Measurements from ENCODE around the gene SLC35B2. TPM values are rescaled to one million over a fixed set of nuclear protein-coding genes. Genes with fewer than 3 reads are reported as not detected.

The SLC35B2 gene
- total and polyA plus RNA-seq, 10 of the 15 experiments (the other 5 are each of a cell fraction or from before 2014, with no cell fraction given): 11.3 to 45.4 (median 33.8) TPM

DNA sequence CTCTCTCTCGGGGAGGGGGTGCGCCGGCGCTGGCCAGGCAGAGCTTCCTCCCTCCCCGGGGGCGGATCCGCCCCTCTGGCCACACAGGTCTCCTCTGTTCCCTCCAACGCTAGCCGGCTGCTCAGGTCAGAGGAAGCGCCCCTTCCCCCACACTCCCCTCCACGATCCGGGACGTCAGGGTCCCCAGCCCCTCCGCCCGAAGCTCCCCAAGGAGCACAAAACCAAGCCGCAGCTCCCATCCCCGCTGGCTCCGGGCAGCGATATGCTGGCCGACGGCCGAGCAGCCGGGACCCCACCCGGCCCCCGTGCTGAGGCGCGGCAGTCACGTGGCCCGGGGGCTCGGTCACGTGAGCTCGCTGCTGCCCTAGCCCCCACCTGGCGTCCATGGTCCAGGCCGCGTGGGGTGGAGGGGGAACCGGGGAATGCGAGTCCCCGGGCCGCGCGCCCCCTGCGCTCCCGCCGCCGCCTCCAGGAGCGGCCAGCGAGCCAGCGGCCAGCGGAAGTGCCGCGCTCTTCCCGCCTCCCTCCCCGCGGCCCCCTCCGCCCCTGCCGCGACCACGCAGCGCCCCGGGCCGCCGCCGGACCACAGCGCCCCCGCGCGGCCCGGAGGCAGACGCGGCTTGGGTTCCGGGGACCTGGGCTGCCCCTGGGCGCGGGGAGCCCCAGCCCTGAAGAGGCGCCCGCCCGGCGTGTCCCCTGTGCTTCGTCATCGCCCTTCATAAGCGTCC lies at the start of gene SLC35B2 (continued):
- TF ChIP-seq IRF4 (IDR thresholded peaks at IDR 0.05; ENCODE audit: low read depth, low read length) (0 out of 2 replicates have a peak, but pooled peaks have one; percentile 7), CHD1 (IDR thresholded peaks at IDR 0.05; ENCODE audit: low read depth, low read length) (no peak), IKZF1 (conservative IDR thresholded peaks at IDR 0.05) (no peak), RAD21 (IDR thresholded peaks at IDR 0.05; ENCODE audit: insufficient read depth, low read depth, low read length) (peak; percentile 49), NRF1 (conservative IDR thresholded peaks at IDR 0.05; ENCODE audit: low read depth, low read length) (no peak), TCF3 (IDR thresholded peaks at IDR 0.05; ENCODE audit: borderline replicate concordance, insufficient read depth, low read depth, low read length) (peak; percentile 70), POLR2AphosphoS5 (IDR thresholded peaks at IDR 0.05; ENCODE audit: low read length) (no peak; the same call in 1 of the 2 replicates), CBX3 (IDR thresholded peaks at IDR 0.05; ENCODE audit: borderline replicate concordance, low read depth) (no peak), HDAC2 (IDR thresholded peaks at IDR 0.05) (no peak), ZNF217 (IDR thresholded peaks at IDR 0.05) (0 out of 2 replicates have a peak, but pooled peaks have one; percentile 61), ZNF384 (IDR thresholded peaks at IDR 0.05; ENCODE audit: borderline replicate concordance, low read depth, low read length) (no peak), ETV6 (conservative IDR thresholded peaks at IDR 0.05 in 1 of 2, IDR thresholded peaks at IDR 0.05 in 1 of 2; ENCODE audit: borderline replicate concordance in 1 of 2, low read depth in 1 of 2) (0 out of 4 replicates have a peak, but pooled peaks of 1 of the 2 experiments have one; percentile 27), SP1 (IDR thresholded peaks at IDR 0.05; ENCODE audit: low read depth, low read length) (no peak), CREB1 (IDR thresholded peaks at IDR 0.05; ENCODE audit: low read depth) (no peak), POLR2A (IDR thresholded peaks at IDR 0.05; ENCODE audit: low read depth, low read length) (no peak), TCF12 (IDR thresholded peaks at IDR 0.05; ENCODE audit: low read depth, low read length) (peak; percentile 45), EZH2 (IDR thresholded peaks at IDR 0.05; ENCODE audit: borderline replicate concordance, control insufficient read depth, low read depth, low read length) (no peak), EGR1 (IDR thresholded peaks at IDR 0.05; ENCODE audit: borderline replicate concordance in 1 of 2, low read depth in 2 of 2, low read length in 2 of 2) (peak in 1 of 2 experiments; percentile 78; a peak in 1 of 3 replicates), POU2F2 (IDR thresholded peaks at IDR 0.05; ENCODE audit: borderline replicate concordance, low read depth, low read length) (no peak), WRNIP1 (IDR thresholded peaks at IDR 0.05; ENCODE audit: borderline replicate concordance, low read depth, low read length) (no peak), ZNF622 (IDR thresholded peaks at IDR 0.05) (no peak), RUNX3 (IDR thresholded peaks at IDR 0.05; ENCODE audit: low read length) (no peak), STAT3 (IDR thresholded peaks at IDR 0.05; ENCODE audit: low read depth, low read length) (no peak)
- TF ChIP-seq, protein P1, sequence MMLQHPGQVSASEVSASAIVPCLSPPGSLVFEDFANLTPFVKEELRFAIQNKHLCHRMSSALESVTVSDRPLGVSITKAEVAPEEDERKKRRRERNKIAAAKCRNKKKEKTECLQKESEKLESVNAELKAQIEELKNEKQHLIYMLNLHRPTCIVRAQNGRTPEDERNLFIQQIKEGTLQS (IDR thresholded peaks at IDR 0.05; ENCODE audit: borderline replicate concordance, extremely low read depth, low read depth, low read length): peak; percentile 95
- TF ChIP-seq, protein P2, sequence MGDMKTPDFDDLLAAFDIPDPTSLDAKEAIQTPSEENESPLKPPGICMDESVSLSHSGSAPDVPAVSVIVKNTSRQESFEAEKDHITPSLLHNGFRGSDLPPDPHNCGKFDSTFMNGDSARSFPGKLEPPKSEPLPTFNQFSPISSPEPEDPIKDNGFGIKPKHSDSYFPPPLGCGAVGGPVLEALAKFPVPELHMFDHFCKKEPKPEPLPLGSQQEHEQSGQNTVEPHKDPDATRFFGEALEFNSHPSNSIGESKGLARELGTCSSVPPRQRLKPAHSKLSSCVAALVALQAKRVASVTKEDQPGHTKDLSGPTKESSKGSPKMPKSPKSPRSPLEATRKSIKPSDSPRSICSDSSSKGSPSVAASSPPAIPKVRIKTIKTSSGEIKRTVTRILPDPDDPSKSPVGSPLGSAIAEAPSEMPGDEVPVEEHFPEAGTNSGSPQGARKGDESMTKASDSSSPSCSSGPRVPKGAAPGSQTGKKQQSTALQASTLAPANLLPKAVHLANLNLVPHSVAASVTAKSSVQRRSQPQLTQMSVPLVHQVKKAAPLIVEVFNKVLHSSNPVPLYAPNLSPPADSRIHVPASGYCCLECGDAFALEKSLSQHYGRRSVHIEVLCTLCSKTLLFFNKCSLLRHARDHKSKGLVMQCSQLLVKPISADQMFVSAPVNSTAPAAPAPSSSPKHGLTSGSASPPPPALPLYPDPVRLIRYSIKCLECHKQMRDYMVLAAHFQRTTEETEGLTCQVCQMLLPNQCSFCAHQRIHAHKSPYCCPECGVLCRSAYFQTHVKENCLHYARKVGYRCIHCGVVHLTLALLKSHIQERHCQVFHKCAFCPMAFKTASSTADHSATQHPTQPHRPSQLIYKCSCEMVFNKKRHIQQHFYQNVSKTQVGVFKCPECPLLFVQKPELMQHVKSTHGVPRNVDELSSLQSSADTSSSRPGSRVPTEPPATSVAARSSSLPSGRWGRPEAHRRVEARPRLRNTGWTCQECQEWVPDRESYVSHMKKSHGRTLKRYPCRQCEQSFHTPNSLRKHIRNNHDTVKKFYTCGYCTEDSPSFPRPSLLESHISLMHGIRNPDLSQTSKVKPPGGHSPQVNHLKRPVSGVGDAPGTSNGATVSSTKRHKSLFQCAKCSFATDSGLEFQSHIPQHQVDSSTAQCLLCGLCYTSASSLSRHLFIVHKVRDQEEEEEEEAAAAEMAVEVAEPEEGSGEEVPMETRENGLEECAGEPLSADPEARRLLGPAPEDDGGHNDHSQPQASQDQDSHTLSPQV (IDR thresholded peaks at IDR 0.05): peak; percentile 71; the same call in 1 of the 2 replicates
- TF ChIP-seq, protein P3, sequence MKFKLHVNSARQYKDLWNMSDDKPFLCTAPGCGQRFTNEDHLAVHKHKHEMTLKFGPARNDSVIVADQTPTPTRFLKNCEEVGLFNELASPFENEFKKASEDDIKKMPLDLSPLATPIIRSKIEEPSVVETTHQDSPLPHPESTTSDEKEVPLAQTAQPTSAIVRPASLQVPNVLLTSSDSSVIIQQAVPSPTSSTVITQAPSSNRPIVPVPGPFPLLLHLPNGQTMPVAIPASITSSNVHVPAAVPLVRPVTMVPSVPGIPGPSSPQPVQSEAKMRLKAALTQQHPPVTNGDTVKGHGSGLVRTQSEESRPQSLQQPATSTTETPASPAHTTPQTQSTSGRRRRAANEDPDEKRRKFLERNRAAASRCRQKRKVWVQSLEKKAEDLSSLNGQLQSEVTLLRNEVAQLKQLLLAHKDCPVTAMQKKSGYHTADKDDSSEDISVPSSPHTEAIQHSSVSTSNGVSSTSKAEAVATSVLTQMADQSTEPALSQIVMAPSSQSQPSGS (IDR thresholded peaks at IDR 0.05; ENCODE audit: low read length): no peak

Measured in GM12878 (cell line).